ENCODE measurements around the gene MACROD2.

DNA sequence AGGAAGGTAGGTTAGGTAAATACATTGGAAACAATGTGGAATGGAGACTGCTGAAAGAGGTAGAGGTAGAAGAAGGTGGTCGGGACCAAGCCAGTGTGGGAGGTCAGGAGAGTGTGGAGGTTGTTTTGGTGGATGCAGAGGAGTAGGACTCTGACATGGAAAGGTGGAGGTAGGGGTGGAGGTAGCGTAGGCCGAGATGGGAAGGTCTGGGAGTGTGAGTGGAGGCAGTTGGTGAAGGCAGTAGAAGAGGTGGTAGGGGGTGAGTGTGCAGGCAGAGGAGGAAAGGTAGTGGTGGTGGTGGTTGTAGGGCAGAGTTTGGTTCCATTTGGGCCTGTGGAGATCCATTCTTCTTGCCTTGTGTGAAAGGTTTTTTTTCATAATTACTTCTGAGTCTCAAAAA, 941.7 kb downstream of the MACROD2 start:
- TF ChIP-seq ARNTL (CRISPR knock-in tag; IDR thresholded peaks at IDR 0.05; ENCODE audit: borderline replicate concordance, low read depth): no peak
- TF ChIP-seq, protein P1, sequence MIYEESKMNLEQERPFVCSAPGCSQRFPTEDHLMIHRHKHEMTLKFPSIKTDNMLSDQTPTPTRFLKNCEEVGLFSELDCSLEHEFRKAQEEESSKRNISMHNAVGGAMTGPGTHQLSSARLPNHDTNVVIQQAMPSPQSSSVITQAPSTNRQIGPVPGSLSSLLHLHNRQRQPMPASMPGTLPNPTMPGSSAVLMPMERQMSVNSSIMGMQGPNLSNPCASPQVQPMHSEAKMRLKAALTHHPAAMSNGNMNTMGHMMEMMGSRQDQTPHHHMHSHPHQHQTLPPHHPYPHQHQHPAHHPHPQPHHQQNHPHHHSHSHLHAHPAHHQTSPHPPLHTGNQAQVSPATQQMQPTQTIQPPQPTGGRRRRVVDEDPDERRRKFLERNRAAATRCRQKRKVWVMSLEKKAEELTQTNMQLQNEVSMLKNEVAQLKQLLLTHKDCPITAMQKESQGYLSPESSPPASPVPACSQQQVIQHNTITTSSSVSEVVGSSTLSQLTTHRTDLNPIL (CRISPR knock-in tag; IDR thresholded peaks at IDR 0.05; ENCODE audit: low read depth): no peak
- no peak for TF ChIP-seq RARB (CRISPR knock-in tag; IDR thresholded peaks at IDR 0.05)
- TF ChIP-seq, protein P2, sequence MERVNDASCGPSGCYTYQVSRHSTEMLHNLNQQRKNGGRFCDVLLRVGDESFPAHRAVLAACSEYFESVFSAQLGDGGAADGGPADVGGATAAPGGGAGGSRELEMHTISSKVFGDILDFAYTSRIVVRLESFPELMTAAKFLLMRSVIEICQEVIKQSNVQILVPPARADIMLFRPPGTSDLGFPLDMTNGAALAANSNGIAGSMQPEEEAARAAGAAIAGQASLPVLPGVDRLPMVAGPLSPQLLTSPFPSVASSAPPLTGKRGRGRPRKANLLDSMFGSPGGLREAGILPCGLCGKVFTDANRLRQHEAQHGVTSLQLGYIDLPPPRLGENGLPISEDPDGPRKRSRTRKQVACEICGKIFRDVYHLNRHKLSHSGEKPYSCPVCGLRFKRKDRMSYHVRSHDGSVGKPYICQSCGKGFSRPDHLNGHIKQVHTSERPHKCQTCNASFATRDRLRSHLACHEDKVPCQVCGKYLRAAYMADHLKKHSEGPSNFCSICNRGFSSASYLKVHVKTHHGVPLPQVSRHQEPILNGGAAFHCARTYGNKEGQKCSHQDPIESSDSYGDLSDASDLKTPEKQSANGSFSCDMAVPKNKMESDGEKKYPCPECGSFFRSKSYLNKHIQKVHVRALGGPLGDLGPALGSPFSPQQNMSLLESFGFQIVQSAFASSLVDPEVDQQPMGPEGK (CRISPR knock-in tag; IDR thresholded peaks at IDR 0.05; ENCODE audit: borderline replicate concordance): no peak
- no peak for TF ChIP-seq TCF4 (CRISPR knock-in tag; IDR thresholded peaks at IDR 0.05; ENCODE audit: borderline replicate concordance)
- TF ChIP-seq TOX (CRISPR knock-in tag; IDR thresholded peaks at IDR 0.05; ENCODE audit: borderline replicate concordance): no peak
- no peak for TF ChIP-seq ZNF8 (CRISPR knock-in tag; IDR thresholded peaks at IDR 0.05)
- no peak for TF ChIP-seq ESRRG (CRISPR knock-in tag; IDR thresholded peaks at IDR 0.05)
- TF ChIP-seq ZC3H10 (CRISPR knock-in tag; IDR thresholded peaks at IDR 0.05): no peak
- TF ChIP-seq ZNF70 (CRISPR knock-in tag; IDR thresholded peaks at IDR 0.05): no peak
- TF ChIP-seq OSR1 (CRISPR knock-in tag; IDR thresholded peaks at IDR 0.05): no peak
- TF ChIP-seq ZFP3 (CRISPR knock-in tag; IDR thresholded peaks at IDR 0.05): no peak
